Measurements from ENCODE around the gene ENKD1.

ENKD1 gene

GRCh38 chr16:67676516-67676915 is 10.0 kb upstream of the ENKD1 start:
- no peak for ATAC-seq
- TF ChIP-seq BACH2 (CRISPR knock-in tag; IDR thresholded peaks at IDR 0.05; ENCODE audit: borderline replicate concordance) (no peak), OSR1 (CRISPR knock-in tag; IDR thresholded peaks at IDR 0.05) (no peak), SNAI2 (CRISPR knock-in tag; IDR thresholded peaks at IDR 0.05) (no peak), GLIS3 (CRISPR knock-in tag; IDR thresholded peaks at IDR 0.05) (no peak), PPARA (CRISPR knock-in tag; IDR thresholded peaks at IDR 0.05; ENCODE audit: borderline replicate concordance) (no peak), POU6F1 (CRISPR knock-in tag; IDR thresholded peaks at IDR 0.05; ENCODE audit: borderline replicate concordance, low read depth) (no peak), CSRNP3 (CRISPR knock-in tag; IDR thresholded peaks at IDR 0.05) (no peak), ZNF8 (CRISPR knock-in tag; IDR thresholded peaks at IDR 0.05) (no peak), CSDC2 (CRISPR knock-in tag; IDR thresholded peaks at IDR 0.05) (no peak), ESRRG (CRISPR knock-in tag; IDR thresholded peaks at IDR 0.05) (no peak), PATZ1 (CRISPR knock-in tag; IDR thresholded peaks at IDR 0.05; ENCODE audit: borderline replicate concordance) (no peak), ZFP3 (CRISPR knock-in tag; IDR thresholded peaks at IDR 0.05) (no peak), ZNF70 (CRISPR knock-in tag; IDR thresholded peaks at IDR 0.05) (no peak), CREB5 (CRISPR knock-in tag; IDR thresholded peaks at IDR 0.05; ENCODE audit: low read depth) (no peak), ZNF565 (CRISPR knock-in tag; conservative IDR thresholded peaks at IDR 0.05; ENCODE audit: low read depth) (no peak), ISL1 (CRISPR knock-in tag; IDR thresholded peaks at IDR 0.05) (no peak), ARNTL (CRISPR knock-in tag; IDR thresholded peaks at IDR 0.05; ENCODE audit: borderline replicate concordance, low read depth) (no peak), TOX (CRISPR knock-in tag; IDR thresholded peaks at IDR 0.05; ENCODE audit: borderline replicate concordance) (no peak)

- ATAC-seq: no peak
Observed at GRCh38 chr16:67675999-67676398, 9.4 kb upstream of the ENKD1 start.

GRCh38 chr16:67675579-67675935 is 9.0 kb upstream of the ENKD1 start:
- ATAC-seq: no peak
- TF ChIP-seq TOX (CRISPR knock-in tag; IDR thresholded peaks at IDR 0.05; ENCODE audit: borderline replicate concordance): no peak

More at GRCh38 chr16:67675999-67676398, 9.4 kb upstream of the ENKD1 start:
- TF ChIP-seq ZNF8 (CRISPR knock-in tag; IDR thresholded peaks at IDR 0.05) (no peak), TCF4 (CRISPR knock-in tag; IDR thresholded peaks at IDR 0.05; ENCODE audit: borderline replicate concordance) (no peak), BACH2 (CRISPR knock-in tag; IDR thresholded peaks at IDR 0.05; ENCODE audit: borderline replicate concordance) (no peak), RARB (CRISPR knock-in tag; IDR thresholded peaks at IDR 0.05) (no peak), GLIS3 (CRISPR knock-in tag; IDR thresholded peaks at IDR 0.05) (no peak)

GRCh38 chr16:67674851-67675578 is 8.5 kb upstream of the ENKD1 start:
- ATAC-seq: peak; percentile 47
- TF ChIP-seq BACH2 (CRISPR knock-in tag; IDR thresholded peaks at IDR 0.05; ENCODE audit: borderline replicate concordance) (no peak), ARNTL (CRISPR knock-in tag; IDR thresholded peaks at IDR 0.05; ENCODE audit: borderline replicate concordance, low read depth) (no peak), TCF4 (CRISPR knock-in tag; IDR thresholded peaks at IDR 0.05; ENCODE audit: borderline replicate concordance) (no peak)

All from SK-N-SH treated with all-trans-retinoic acid at 6 μM for 48 hours (cell line).